ENCODE results near the gene CNP.
"Not testable (repeated sequence)": the region's sequence is repeated elsewhere in the genome, so short reads cannot be mapped to it uniquely, and the experiment has no call there.

Gene CNP

DNA sequence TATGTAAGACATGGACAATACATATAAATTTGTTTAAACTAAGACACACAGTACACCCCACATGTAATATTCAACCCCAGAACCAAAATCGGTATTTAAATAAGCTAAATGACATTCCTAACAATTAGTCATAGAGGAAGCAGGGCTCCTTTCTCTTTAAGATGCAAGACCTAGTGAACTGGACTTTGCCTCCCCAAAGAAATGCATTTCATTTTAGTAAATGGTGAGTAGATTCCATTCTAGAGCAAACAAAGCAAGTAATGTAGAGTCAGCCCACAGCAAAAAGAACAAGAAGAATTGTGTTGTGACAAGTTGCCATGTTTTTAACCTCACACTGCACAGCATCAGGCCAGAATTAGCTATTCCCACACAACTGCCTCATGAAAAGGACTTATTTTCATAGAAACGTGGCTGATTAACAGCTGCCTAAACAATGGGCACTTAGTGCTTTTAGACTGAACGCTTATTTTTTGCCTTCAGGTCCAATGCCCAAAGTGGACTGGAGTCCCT is 36.3 kb downstream of the CNP start:
- no peak for DNase-seq (ENCODE audit: low read depth)

DNA sequence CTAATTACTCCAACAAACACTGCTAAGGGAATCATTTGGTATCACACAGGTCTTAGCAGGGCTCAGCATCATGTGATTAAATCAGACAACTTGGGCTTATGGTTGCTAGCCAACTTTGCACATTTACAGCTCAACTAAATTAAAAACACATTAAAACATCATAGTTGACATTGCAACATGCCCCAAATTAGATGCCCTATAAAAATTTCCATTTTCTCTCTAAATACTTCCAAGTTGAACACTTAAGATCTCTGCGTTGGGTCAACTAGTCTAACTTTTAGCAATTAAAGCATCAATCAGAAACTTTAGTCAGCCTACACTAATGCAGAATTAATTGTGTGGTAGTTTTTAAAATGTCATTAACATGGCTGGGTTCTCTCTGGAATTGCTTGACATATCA is 38.6 kb downstream of the CNP start:
- DNase-seq (ENCODE audit: low read depth): no peak

DNA sequence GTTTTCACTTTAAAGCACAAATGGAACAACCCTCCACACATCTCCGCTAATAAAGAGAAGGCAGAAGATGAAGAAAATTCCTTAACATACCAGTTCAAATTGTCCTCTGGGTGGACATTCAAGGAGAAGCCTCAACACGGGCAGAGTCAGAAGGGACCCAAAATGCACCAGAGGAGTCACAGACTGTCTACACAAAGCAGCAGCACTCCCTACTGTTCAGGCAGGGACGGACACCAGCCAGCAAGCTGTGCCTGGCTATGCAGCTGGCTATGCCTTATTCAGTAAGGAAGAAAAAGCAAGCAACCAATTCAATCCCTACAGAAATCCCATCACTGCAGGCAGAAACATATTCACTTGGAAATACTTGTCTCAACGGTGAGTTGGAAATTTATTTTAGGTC is 42.6 kb downstream of the CNP start:
- DNase-seq (ENCODE audit: low read depth): no peak

DNA sequence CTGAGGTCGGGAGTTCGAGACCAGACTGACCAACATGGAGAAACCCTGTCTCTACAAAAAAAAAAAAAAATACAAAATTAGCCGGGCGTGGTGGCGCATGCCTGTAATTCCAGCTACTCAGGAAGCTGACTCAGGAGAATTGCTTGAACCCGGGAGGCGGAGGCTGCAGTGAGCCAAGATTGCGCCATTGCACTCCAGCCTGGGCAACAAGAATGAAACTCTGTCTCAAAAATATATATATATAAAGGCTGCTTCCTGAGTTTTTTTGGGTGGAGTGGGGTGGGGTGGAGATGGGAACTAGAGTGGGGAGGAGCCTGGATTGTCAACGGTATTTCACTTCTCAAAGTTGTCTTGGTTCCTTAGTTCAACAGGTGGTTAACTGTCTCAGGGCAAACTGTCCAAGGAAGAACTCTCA is 43.7 kb downstream of the CNP start:
- DNase-seq (ENCODE audit: low read depth): not testable (repeated sequence)

DNA sequence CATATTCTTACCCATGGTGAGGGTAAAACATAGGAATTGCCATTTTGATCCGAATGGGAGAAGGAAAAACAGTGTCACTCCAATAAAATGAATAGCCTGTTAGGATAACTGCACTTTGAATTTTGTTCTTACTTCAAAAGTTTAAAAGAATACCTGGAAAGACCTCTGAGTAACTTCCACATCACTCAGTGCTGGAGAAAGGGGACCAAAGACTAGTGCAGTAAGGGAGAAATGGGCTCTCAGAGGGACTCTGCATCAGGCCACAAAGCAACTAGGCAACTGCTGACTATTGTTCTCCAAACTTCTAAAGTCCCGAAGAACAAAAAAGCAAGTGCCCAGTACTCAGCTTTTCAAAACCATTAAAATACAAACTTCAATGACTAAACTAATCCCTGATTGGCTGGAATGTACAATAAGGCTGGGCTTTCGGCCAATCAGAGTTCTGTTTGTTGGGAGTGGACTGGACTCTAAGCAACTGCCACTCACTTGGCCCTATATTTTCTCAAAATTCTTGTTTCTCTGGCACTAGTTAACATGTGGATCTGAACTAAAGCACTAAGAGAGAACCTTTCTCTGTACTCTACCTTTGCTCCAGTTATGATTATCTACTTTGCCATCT is 44.4 kb downstream of the CNP start:
- no peak for DNase-seq (ENCODE audit: low read depth)

DNA sequence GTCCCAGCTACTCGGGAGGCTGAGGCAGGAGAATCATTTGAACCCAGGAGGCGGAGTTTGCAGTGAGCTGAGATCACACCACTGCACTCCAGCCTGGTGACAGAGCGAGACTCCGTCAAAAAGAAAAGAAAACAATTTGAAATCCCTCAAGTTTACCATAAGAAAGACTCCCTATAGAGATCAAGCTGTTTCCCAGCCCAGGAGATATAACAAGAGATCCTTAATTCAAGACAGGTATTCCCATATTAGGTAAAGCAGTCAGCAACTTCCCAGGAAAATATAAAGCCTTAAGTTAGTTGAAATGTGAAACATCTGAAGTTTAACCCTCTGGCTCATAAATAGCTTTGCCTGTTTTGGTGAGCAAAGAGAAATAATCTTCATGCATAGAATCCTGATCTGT is 45.8 kb downstream of the CNP start:
- DNase-seq (ENCODE audit: low read depth): not testable (repeated sequence)

DNA sequence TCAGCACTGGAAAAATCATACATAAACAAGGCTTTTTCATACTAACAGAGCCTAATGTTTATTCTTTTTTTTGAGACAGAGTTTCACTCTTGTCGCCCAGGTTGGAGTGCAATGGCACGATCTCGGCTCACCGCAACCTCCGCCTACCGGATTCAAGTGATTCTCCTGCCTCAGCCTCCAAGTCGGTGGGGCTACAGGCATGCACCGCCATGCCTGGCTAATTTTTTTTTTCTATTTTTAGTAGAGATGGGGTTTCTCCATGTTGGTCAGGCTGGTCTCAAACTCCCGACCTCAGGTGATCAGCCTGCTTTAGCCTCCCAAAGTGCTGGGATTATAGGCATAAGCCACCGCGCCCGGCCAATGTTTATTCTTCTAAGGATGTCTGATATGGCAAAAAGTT is 47.1 kb downstream of the CNP start:
- not testable (repeated sequence) for DNase-seq (ENCODE audit: low read depth)

DNA sequence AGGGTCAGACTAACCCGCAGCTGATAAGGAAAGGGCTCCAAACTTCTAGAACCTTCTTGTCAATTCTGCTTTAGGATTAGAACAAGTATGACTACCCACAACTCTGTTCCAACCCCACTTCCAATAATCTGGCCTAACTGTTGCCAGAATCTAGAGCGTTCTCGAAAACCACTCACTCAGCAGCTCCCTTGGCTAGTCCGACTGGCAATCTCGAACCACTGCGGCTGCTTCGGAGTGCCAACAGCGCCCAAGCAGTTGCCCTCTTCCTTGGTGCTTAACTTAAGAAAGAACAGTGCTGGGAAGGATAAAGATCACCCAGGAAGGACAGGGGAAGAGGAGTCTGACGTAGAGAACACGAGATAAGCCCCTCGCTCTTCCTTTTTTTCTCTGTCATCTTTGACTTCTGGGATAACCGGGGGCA is 49.8 kb downstream of the CNP start:
- DNase-seq (ENCODE audit: low read depth): no peak

DNA sequence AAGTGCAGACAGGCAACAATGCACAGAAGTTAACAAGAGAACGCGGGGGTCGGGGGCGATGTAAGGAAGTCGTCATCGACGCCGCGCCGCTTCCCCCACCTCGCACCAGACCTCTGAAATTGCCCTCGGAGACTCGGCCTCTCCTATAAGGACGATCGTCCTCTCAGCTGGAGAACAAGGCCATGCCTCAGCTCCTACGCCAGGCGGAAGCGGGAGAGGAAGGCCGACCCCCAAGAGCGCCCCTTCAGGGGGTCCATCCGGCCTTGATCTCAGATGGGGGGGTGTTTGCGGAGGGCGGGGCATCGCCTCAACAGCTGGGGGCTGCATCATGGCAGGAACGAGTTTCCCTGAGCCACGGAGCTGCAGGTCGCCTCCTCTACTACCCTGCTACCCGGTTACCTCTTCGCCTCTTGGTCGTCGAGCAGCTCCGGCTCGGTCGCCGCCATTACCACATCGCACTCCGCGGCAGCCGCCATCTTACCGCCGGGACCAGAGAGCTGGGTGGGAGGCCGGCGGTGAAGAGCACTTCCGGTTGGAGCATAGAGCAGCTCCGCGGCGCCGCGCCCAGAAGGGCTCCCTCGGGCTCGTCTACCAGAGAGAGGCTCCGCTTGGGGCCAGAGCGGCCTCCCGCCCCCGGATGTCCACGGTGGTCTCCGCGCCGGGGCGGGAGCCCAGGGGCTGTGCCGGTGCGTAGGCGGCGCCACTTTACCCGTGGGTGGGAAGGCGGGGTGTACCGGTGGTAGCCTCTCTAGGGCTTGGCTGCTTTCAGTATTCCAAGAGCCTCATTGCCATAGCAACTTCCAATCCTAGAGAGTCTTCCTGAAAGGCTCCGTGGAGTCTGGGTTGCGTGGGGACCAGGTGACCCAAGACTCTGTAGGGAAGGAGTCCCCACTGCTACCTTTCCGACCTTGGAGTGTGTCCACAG is 50.6 kb downstream of the CNP start, which contains the start of gene DNAJC7:
Gene DNAJC7, minus strand, starts transcription at position 499 of the 925 bp plus-strand sequence. Its CDS starts 23 bp downstream, at position 476.
- peak; percentile 82 for DNase-seq (ENCODE audit: low read depth)

DNA sequence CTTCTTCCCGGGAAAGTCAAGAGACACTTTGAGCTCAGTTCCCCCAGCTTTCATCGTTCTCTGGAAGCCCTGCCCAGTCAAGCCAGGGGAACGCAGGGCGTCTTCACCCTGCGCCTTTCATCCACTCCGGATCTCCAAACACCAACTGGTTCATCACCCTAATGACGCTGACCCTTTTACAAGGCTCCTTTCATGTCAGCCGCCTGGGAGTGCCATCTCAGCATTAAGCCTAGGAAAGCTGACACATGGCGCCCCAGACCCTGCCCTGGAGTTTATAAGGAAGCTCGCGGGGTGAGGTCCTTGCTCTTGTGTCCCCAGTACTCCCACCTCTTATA is 51.2 kb downstream of the CNP start:
- no peak for DNase-seq (ENCODE audit: low read depth)

DNA sequence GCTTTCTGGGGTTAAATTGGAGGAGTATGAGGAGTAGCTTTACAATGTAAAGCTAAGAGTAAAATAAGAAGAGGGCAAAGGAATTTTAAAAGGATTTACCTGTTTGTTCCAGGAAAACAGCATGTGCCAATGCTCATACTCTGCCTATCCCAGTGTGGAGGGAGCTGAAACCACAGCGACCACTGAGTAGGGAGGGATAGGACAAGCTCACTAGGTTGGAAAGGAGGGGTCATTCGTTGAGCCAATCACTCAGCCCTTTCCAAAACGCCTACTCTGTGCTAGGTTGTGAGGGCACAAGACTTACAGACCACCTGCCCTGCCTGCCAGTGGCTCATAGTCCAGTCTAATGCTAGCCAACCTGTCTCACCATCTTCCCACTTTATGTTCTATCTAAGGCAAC is 51.7 kb downstream of the CNP start:
- no peak for DNase-seq (ENCODE audit: low read depth)

DNA sequence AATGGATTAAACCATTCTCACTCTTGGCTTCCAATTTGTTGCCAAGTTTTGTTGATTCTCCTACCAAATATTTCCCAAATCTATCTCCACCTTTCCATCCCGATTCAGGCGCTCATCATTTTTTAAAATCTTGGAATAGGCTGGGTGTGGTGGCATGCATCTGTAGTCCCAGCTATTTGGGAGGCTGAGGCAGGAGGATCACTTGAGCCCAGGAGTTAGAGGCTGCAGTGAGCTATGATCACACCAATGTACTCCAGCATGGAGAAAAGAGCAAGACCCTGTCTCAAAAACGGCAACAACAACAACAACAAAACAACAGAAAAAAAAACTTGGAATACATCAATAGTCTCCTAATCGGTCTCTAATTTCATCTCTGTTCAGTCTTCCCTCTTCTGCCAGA is 52.4 kb downstream of the CNP start:
- no peak for DNase-seq (ENCODE audit: low read depth)

DNA sequence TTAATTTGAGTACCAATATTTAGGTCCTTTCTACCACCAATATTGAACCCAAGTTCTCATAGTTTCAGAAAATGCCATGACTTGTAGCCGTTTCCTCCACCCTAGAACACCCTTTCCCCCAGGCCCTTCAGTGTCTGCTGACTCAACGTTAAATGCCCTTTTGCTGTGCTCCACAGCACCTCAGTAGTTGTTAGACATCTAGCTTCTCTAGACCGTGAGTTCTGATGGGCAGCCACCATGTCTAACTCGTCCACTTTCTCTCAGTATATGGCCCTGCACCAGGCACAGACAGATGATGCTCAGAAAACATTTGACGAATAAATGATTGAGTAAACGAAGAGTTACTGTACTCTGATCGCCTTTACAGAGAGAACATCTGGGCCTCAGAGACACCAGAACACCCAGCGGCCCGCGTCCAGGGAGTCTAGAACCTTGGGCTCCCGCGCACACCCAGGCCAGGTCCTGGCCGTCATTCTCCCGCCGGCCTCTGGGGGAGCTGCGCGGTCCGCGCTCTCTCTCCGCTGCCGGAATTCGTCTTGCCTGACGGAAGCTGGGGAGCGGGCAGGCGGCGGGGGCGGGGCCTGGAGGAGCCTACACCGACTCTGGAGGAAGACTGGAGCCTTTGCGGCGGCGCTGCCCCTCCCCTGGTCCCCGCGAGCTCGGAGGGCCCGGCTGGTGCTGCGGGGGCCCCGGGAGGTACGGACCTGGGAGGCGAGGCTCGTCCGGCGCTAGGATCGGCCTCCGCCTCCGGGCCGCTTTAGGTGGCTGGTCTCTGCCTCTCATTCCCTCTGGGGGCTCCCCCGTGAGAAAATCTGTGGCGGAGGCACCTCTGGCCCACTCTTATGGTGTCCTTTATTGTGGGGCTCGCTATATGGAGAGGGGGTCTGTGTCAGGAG is 53.2 kb downstream of the CNP start, which contains the start of gene NKIRAS2:
Gene NKIRAS2, plus strand, starts transcription at position 582 of the 896 bp plus-strand sequence. CDS start 1,488 bp downstream, outside the sequence.
- DNase-seq (ENCODE audit: low read depth): peak; percentile 86

DNA sequence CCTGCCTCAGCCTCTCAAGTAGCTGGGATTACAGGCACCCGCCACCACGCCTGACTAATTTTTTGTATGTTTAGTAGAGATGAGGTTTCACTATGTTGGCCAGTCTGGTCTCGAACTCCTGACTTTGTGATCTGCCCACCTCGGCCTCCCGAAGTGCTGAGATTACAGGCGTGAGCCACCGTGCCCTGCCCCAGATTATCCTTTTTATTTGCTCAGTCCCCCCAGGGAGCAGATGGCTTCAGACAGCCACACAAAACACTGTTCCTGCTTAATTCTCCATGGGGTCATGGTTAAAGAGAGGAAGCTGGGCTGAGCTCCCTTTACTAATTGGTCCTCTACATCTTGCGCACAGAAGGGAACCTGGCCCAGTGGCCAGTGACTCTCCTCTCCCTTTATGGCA is 54.2 kb downstream of the CNP start:
- DNase-seq (ENCODE audit: low read depth): not testable (repeated sequence)

DNA sequence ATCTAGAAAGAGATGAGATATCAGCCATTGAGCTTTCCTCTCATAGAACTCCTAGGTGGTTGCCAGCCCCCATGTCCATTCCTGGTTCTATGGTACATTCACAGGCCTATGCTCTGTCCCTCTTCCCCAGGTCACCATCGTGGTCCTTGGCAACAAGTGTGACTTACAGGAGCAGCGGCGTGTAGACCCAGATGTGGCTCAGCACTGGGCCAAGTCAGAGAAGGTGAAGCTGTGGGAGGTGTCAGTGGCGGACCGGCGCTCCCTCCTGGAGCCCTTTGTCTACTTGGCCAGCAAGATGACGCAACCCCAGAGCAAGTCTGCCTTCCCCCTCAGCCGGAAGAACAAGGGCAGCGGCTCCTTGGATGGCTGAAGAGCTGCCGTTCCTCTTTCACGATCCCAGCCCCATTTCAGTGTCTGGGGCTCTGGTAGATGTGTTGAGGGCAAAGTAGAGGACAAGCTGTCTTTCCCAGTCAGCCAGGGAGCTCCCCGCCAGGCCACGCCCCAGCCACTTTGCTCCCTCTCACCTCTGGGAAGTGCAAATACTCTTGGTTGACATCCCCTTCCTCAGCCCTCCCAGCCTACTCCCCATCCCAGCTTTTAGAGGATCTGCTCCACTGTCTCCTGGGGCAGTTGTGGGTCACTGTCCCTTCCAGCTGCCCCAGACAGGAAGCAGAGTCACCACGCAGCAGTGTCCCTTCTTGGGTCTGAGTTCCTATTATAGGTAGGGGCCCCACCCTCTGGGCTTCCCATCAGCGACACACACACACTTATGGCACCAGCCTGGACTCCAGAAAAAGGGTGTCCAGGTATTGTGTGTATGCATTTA is 57.1 kb downstream of the CNP start:
- no peak for DNase-seq (ENCODE audit: low read depth)

DNA sequence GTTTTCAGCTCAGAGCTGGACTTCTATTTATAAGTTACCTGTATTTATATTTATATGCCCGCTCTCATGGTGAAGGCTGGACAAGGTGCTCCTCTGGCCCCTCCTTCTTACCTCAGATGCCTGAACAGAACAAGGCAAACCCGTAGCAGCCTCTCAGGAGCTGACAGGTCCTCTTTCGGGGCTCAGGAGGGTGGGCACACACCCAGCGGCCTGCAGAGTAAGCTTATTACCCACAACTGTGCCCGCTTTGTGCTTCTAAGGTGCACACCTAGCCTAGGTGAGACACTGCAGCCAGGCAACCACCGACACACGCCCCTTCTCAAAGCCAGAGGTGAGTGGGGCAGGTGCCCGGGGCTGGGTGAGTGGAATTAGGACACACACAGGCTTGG is 58.6 kb downstream of the CNP start:
- DNase-seq (ENCODE audit: low read depth): no peak

DNA sequence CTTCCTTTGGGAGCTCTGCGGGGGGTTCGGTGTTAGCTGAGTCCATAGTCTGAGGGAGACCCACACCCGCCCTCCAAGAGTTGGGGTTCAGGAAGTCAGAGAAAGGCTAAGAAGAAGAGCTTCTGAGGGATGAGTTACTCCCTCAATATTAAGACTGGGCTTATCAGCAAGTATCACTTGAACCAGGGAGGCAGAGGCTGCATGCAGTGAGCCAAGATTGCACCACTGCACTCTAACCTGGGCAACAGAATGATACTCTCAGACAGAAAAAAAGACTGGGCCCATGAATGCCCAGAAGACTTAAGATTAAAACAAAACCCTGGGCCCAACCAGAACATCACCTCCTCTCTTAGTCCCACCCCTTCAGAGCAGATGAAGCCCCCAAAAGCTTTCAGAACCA is 59.3 kb downstream of the CNP start:
- no peak for DNase-seq (ENCODE audit: low read depth)

DNA sequence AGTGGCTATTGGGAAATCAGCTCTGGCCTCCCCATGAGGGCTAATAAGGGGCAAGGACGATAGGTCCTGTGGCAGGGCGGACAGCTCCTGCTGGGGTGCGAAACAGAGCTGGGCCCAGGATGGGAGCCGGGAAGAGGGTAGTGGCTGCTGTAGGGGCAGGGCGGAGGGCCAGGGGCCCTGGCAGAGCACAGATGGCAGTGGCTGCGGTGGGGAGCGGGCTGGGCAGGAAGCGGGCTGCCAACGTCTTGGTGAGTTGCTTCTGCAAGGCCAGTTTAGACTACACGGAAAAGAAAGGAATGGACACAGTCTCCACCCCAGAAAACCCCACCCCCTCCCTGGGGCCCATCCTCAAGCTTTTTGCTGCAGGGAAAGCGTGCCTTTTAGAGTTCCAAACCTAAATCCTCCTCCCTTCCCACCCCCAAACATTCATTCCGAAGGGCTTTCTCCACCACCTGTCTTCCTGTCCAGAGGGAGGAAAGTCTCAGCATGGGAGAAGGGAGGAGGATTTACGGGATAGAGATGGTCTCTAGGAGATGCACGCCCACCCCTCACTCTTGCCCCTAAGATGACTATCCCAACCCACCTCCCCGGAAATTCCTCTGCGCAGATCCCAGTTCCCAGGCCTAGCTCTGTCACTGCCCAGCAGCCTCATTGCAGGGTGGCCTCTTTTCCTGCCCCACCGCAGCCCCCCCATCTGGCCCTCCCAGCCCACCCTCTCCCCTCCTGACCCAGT is 60.4 kb downstream of the CNP start:
- no peak for DNase-seq (ENCODE audit: low read depth)

All from stimulated activated CD8-positive, alpha-beta memory T cell treated with anti-CD3 and anti-CD28 coated beads, Interleukin-12 subunit alpha, Interleukin-12 subunit beta, amount 100 ng/mL, for 4 hours (primary cell).